AG09309 (cell line): Measurements from ENCODE around the gene SLC22A25.
"Not testable (repeated sequence)": the region's sequence is repeated elsewhere in the genome, so short reads cannot be mapped to it uniquely, and the experiment has no call there.

Experiments used
- DNase-seq: peaks from one replicate; pipeline ENCODE4 v3.0.0-alpha.2; 2010; ENCODE audit warnings: low read depth
- H3K4me3 ChIP-seq: 2 replicates; pipeline ENCODE4 v1.5.1; 2011; ENCODE audit warnings: mild to moderate bottlenecking, low read depth, low read length, moderate library complexity; ENCODE audit not compliant: control insufficient read depth
- CTCF ChIP-seq: IDR thresholded peaks from 2 replicates; pipeline ENCODE4 v1.5.1; 2011; ENCODE audit warnings: mild to moderate bottlenecking, low read depth, low read length, inconsistent platforms; ENCODE audit not compliant: insufficient read depth, control insufficient read depth; ENCODE audit errors: missing control alignments

The SLC22A25 gene

GRCh38 chr11:63246045-63246444, 2.6 kb upstream of the SLC22A25 start:
- H3K4me3 ChIP-seq: no peak overlapping the region
- TF ChIP-seq CTCF: no peak
- no peak for DNase-seq

- no peak overlapping the region for H3K4me3 ChIP-seq
- no peak for DNase-seq
- no peak for TF ChIP-seq CTCF
Measured at GRCh38 chr11:63244862-63245261, 1.5 kb upstream of the SLC22A25 start.

GRCh38 chr11:63242089-63242781, 1.2 kb downstream of the SLC22A25 start:
- no peak for DNase-seq
- H3K4me3 ChIP-seq: no peak overlapping the region
- no peak for TF ChIP-seq CTCF

- no peak overlapping the region for H3K4me3 ChIP-seq
- no peak for DNase-seq
- TF ChIP-seq CTCF: no peak
Measured at GRCh38 chr11:63240791-63241379, 2.5 kb downstream of the SLC22A25 start.

GRCh38 chr11:63240098-63240497, 3.3 kb downstream of the SLC22A25 start:
- TF ChIP-seq CTCF: no peak
- no peak for DNase-seq
- no peak overlapping the region for H3K4me3 ChIP-seq

GRCh38 chr11:63239254-63239653, 4.1 kb downstream of the SLC22A25 start:
- H3K4me3 ChIP-seq: no peak overlapping the region
- DNase-seq: no peak
- no peak for TF ChIP-seq CTCF

GRCh38 chr11:63237413-63237812, 6.0 kb downstream of the SLC22A25 start:
- no peak for TF ChIP-seq CTCF
- H3K4me3 ChIP-seq: no peak overlapping the region
- no peak for DNase-seq

GRCh38 chr11:63235471-63236461, 7.6 kb downstream of the SLC22A25 start:
- not testable (repeated sequence) for DNase-seq

More at GRCh38 chr11:63235471-63236461, 7.6 kb downstream of the SLC22A25 start:
- not testable (repeated sequence) for H3K4me3 ChIP-seq
